Ovary (tissue), 3 donors: ENCODE results near the gene CACNA1S.

Experiments
- POLR2A ChIP-seq: fragments of 450-650 bp; IDR thresholded peaks from one replicate; pipeline ENCODE4 v1.6.1; 2017; ENCODE audit warnings: antibody characterized with exemption, mild to moderate bottlenecking, moderate library complexity
- TF ChIP-seq, protein P1 (sequence below), 3 donors: fragments of 450-650 bp in 2 of 3; fragments of 200-600 bp in 1 of 3; IDR thresholded peaks; one replicate each; pipeline versions ENCODE4 v1.5.1 to v1.8.0; 2016 to 2022; ENCODE audit warnings: antibody characterized with exemption in 3 of 3, mild to moderate bottlenecking in 1 of 3
- donor health status: DM: no; HTN: no; CAD: no.

DNA sequence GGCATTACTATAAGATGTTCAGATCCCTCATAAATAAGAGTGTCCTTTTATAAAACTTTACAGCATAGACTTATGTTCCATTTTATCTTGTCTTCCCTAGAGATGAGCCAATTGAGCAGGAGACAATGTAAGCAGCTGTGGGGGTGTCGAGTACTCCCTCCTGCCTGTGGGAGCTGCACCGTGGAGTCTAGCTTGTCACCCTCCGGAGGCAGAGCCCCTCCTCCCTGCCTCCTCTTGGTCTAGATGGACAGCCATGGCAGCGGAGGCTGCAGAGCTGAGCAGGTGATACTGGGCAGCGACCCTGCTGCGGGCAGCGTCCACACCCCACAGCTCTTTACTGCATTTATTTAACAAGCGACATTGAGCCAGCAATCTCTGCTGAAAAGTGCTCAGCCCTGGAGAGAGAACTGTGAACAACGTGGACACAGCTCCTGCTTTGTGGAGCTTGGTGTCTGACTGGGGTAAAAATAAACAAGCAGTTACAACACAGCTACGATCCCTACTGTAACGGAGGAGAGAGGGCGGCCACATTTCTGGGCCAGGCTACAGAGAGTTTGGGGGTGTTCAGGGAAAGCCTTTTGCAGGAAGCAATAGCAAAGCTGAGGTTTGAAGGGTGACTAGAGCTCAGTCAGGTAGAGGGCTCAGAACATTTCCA lies 75.9 kb downstream of the CACNA1S start:
- no peak for TF ChIP-seq POLR2A
- TF ChIP-seq, protein P1, sequence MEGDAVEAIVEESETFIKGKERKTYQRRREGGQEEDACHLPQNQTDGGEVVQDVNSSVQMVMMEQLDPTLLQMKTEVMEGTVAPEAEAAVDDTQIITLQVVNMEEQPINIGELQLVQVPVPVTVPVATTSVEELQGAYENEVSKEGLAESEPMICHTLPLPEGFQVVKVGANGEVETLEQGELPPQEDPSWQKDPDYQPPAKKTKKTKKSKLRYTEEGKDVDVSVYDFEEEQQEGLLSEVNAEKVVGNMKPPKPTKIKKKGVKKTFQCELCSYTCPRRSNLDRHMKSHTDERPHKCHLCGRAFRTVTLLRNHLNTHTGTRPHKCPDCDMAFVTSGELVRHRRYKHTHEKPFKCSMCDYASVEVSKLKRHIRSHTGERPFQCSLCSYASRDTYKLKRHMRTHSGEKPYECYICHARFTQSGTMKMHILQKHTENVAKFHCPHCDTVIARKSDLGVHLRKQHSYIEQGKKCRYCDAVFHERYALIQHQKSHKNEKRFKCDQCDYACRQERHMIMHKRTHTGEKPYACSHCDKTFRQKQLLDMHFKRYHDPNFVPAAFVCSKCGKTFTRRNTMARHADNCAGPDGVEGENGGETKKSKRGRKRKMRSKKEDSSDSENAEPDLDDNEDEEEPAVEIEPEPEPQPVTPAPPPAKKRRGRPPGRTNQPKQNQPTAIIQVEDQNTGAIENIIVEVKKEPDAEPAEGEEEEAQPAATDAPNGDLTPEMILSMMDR (IDR thresholded peaks at IDR 0.05) = no peak
